Measurements from ENCODE around the gene FBRSL1.

GRCh38 chr12:132516095-132517012, 26.4 kb downstream of the FBRSL1 start:
- TF ChIP-seq, protein P1, sequence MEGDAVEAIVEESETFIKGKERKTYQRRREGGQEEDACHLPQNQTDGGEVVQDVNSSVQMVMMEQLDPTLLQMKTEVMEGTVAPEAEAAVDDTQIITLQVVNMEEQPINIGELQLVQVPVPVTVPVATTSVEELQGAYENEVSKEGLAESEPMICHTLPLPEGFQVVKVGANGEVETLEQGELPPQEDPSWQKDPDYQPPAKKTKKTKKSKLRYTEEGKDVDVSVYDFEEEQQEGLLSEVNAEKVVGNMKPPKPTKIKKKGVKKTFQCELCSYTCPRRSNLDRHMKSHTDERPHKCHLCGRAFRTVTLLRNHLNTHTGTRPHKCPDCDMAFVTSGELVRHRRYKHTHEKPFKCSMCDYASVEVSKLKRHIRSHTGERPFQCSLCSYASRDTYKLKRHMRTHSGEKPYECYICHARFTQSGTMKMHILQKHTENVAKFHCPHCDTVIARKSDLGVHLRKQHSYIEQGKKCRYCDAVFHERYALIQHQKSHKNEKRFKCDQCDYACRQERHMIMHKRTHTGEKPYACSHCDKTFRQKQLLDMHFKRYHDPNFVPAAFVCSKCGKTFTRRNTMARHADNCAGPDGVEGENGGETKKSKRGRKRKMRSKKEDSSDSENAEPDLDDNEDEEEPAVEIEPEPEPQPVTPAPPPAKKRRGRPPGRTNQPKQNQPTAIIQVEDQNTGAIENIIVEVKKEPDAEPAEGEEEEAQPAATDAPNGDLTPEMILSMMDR (IDR thresholded peaks at IDR 0.05) = no peak
- TF ChIP-seq POLR2AphosphoS5 (IDR thresholded peaks at IDR 0.05) = no peak

Data from sigmoid colon (tissue), 4 donors.